HL-60/S4 (cell line): ENCODE results near the gene CFAP251.
"Not testable (repeated sequence)": the region's sequence is repeated elsewhere in the genome, so short reads cannot be mapped to it uniquely, and the experiment has no call there.

Experiments
- in situ Hi-C: fragments of 300-500 bp; cut with MboI; formaldehyde crosslinking; loops from 2 replicates; pipeline ENCODE4 v1.14.3; 2022; ENCODE audit warnings: low sequenced_read_pairs

The CFAP251 gene

GRCh38 chr12:122024132-122024785 lies 105.9 kb downstream of the CFAP251 start:
- in situ Hi-C loops = no loop called here

GRCh38 chr12:122026706-122027333 lies 108.4 kb downstream of the CFAP251 start:
- in situ Hi-C loops = no loop called here

- in situ Hi-C loops = no loop called here
Measured at GRCh38 chr12:122028165-122028904, 109.9 kb downstream of the CFAP251 start.

GRCh38 chr12:122028905-122029560 lies 110.6 kb downstream of the CFAP251 start:
- in situ Hi-C loops = no loop called here

GRCh38 chr12:122029620-122030423 lies 111.4 kb downstream of the CFAP251 start:
- in situ Hi-C loops = no loop called here

- in situ Hi-C loops = no loop called here
Measured at GRCh38 chr12:122030424-122031035, 112.1 kb downstream of the CFAP251 start.

GRCh38 chr12:122031342-122032216 lies 113.2 kb downstream of the CFAP251 start:
- in situ Hi-C loops = no loop called here

GRCh38 chr12:122032580-122032979 lies 114.2 kb downstream of the CFAP251 start:
- in situ Hi-C loops = no loop called here

GRCh38 chr12:122035292-122035691 lies 116.9 kb downstream of the CFAP251 start:
- in situ Hi-C loops = no loop called here

- in situ Hi-C loops = no loop called here
Measured at GRCh38 chr12:122036153-122036552, 117.8 kb downstream of the CFAP251 start.

GRCh38 chr12:122040579-122041386 lies 122.4 kb downstream of the CFAP251 start:
- in situ Hi-C loops = no loop called here

GRCh38 chr12:122041458-122041857 lies 123.1 kb downstream of the CFAP251 start:
- in situ Hi-C loops = not testable (repeated sequence)

- in situ Hi-C loops = no loop called here
Measured at GRCh38 chr12:122042910-122043309, 124.5 kb downstream of the CFAP251 start.

GRCh38 chr12:122043476-122043875 lies 125.1 kb downstream of the CFAP251 start:
- in situ Hi-C loops = no loop called here

GRCh38 chr12:122045262-122045661 lies 126.9 kb downstream of the CFAP251 start:
- in situ Hi-C loops = no loop called here

GRCh38 chr12:122046145-122046544 lies 127.8 kb downstream of the CFAP251 start:
- in situ Hi-C loops = no loop called here

- in situ Hi-C loops = no loop called here
Measured at GRCh38 chr12:122048151-122048550, 129.8 kb downstream of the CFAP251 start.

- in situ Hi-C loops = no loop called here
Measured at GRCh38 chr12:122049827-122050226, 131.4 kb downstream of the CFAP251 start.
